Measurements from ENCODE around the gene SMIM7. TPM values are rescaled to one million over a fixed set of nuclear protein-coding genes. Genes with fewer than 3 reads are reported as not detected.

SMIM7 gene
- total RNA-seq, 1 donor from 2014 or later: 30.8 TPM

- intact Hi-C loops (cut with micrococcal nuclease): no loop called here
- H3K9me3 ChIP-seq (replicated peaks): no peaks in the 10 kb centered on the region
- H3K36me3 ChIP-seq: no peaks in the 10 kb centered on the region
- H3K4me3 ChIP-seq: no peak overlapping the region
- peaks cover 96% of the 10 kb centered on the region for H3K4me1 ChIP-seq
- no peak for DNase-seq
- H3K27me3 ChIP-seq (ENCODE audit: low read depth): no peaks in the 10 kb centered on the region
- H3K27ac ChIP-seq (replicated peaks): no peak overlapping the region
- TF ChIP-seq, protein P1, sequence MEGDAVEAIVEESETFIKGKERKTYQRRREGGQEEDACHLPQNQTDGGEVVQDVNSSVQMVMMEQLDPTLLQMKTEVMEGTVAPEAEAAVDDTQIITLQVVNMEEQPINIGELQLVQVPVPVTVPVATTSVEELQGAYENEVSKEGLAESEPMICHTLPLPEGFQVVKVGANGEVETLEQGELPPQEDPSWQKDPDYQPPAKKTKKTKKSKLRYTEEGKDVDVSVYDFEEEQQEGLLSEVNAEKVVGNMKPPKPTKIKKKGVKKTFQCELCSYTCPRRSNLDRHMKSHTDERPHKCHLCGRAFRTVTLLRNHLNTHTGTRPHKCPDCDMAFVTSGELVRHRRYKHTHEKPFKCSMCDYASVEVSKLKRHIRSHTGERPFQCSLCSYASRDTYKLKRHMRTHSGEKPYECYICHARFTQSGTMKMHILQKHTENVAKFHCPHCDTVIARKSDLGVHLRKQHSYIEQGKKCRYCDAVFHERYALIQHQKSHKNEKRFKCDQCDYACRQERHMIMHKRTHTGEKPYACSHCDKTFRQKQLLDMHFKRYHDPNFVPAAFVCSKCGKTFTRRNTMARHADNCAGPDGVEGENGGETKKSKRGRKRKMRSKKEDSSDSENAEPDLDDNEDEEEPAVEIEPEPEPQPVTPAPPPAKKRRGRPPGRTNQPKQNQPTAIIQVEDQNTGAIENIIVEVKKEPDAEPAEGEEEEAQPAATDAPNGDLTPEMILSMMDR (IDR thresholded peaks at IDR 0.05; ENCODE audit: borderline replicate concordance): no peak
Observed at GRCh38 chr19:16598848-16599247, 61.1 kb downstream of the SMIM7 start.

- Histone ChIP-seq H3K9me3 (replicated peaks) (no peaks in the 10 kb centered on the region), H3K4me1 (peaks cover 96% of the 10 kb centered on the region), H3K27me3 (ENCODE audit: low read depth) (no peaks in the 10 kb centered on the region), H3K36me3 (no peaks in the 10 kb centered on the region), H3K27ac (replicated peaks) (no peak overlapping the region), H3K4me3 (no peak overlapping the region)
- intact Hi-C loops (cut with micrococcal nuclease): no loop called here
- DNase-seq: no peak
- TF ChIP-seq, protein P1 (IDR thresholded peaks at IDR 0.05; ENCODE audit: borderline replicate concordance): no peak
Observed at GRCh38 chr19:16596399-16596798, 63.5 kb downstream of the SMIM7 start.

Other genes with a start within 250 kb of the SMIM7 start
- gene EPS15L1, start 188.2 kb downstream of the SMIM7 start, total RNA-seq: 68.1 TPM
- not detected for gene CALR3, start 164.0 kb downstream of the SMIM7 start, total RNA-seq
- gene C19orf44, start 163.8 kb downstream of the SMIM7 start, total RNA-seq: 2.9 TPM
- 19.3 TPM for gene CHERP, start 117.7 kb downstream of the SMIM7 start, total RNA-seq
- 26.8 TPM for gene SLC35E1, start 87.7 kb downstream of the SMIM7 start, total RNA-seq
- gene MED26, start 31.9 kb downstream of the SMIM7 start, total RNA-seq: 4.0 TPM
- gene TMEM38A, start 995 bp upstream of the SMIM7 start, total RNA-seq: 44.6 TPM
- not detected for gene NWD1, start 59.7 kb upstream of the SMIM7 start, total RNA-seq
- gene SIN3B, start 169.3 kb upstream of the SMIM7 start, total RNA-seq: 24.4 TPM
- gene F2RL3, start 228.9 kb upstream of the SMIM7 start, total RNA-seq: 1.1 TPM